Measurements from ENCODE around the gene HMGCS2. TPM values are rescaled to one million over a fixed set of nuclear protein-coding genes. Genes with fewer than 3 reads are reported as not detected.

The HMGCS2 gene
- polyA plus RNA-seq, 2 of the 4 experiments (the other 2 are of a cell fraction): not detected

DNA sequence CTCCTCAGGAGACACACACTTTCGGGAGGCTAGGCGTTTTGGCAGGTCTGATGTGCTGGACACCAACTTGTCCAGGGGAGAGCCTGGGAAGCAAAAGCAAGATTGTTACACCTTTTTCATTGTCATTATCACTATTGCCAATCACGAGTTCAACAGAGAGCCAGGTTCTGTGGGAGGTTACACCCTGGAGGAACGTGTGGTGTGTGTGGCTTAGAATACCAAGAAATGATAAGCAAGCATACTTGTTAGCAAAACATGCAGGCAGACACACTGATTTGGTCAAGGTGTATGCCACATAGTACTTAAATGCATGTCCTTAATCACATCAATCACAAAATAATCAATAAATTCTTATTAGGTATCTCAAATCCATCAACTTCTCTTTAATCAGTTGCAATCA is 16.1 kb downstream of the HMGCS2 start:
- no peak overlapping the region for H3K4me3 ChIP-seq
- WGBS (ENCODE audit: missing lambda C conversion rate): 50% methylated on average over 4 of the region's 4 CpGs
- no peak overlapping the region for H3K4me2 ChIP-seq
- DNase-seq (ENCODE audit: low read depth in 1 of 2, low spot score in 1 of 2): no peak
- H3K9me3 ChIP-seq: no peaks in the 10 kb centered on the region
- H3K27ac ChIP-seq: no peak overlapping the region
- ATAC-seq: no peak
- TF ChIP-seq REST (IDR thresholded peaks at IDR 0.05) (no peak), TP53 (CRISPR knock-in tag; IDR thresholded peaks at IDR 0.05) (no peak), CBX8 (IDR thresholded peaks at IDR 0.05) (no peak)
- no peak for FAIRE-seq
- no peaks in the 10 kb centered on the region for H3K4me1 ChIP-seq
- CTCF ChIA-PET: interaction anchor here (1.0 to 2.9 kb wide), 2 partner anchors 9 to 28 kb away, joined by 3 to 10 read pairs; no protein-coding TSS in a partner anchor
- POLR2A ChIA-PET: no interaction called here

DNA sequence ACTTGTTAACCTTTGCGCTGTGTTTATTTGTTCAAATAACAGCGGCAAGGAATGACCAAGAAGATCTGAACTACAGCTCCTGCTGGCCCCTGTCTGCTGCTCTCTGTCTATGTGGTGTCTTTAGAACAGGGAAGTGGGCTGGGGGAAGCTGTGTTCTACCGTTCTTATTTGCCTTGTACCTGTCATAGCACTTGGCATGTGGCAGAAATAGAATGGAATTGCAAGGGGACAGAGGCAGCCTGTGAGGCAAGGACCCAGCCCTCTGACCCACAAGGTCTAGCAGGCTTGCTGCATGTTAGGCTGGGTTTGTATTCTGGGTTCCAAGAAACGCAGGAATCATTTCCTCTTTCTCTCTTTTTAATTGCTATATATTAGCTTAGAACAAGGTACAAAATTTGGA is 20.7 kb downstream of the HMGCS2 start:
- 44% methylated on average over 4 of the region's 4 CpGs for WGBS (ENCODE audit: missing lambda C conversion rate)
- no peak for ATAC-seq
- no peak for TF ChIP-seq HMGXB4 (CRISPR knock-in tag; IDR thresholded peaks at IDR 0.05; ENCODE audit: borderline replicate concordance)
- TF ChIP-seq RFX5 (IDR thresholded peaks at IDR 0.05): no peak
- TF ChIP-seq CBX2 (IDR thresholded peaks at IDR 0.05; ENCODE audit: borderline replicate concordance, low read depth): no peak
- TF ChIP-seq, protein P1, sequence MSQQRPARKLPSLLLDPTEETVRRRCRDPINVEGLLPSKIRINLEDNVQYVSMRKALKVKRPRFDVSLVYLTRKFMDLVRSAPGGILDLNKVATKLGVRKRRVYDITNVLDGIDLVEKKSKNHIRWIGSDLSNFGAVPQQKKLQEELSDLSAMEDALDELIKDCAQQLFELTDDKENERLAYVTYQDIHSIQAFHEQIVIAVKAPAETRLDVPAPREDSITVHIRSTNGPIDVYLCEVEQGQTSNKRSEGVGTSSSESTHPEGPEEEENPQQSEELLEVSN (IDR thresholded peaks at IDR 0.05; ENCODE audit: borderline replicate concordance, low read depth): no peak
- TF ChIP-seq, protein P2, sequence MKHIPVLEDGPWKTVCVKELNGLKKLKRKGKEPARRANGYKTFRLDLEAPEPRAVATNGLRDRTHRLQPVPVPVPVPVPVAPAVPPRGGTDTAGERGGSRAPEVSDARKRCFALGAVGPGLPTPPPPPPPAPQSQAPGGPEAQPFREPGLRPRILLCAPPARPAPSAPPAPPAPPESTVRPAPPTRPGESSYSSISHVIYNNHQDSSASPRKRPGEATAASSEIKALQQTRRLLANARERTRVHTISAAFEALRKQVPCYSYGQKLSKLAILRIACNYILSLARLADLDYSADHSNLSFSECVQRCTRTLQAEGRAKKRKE (CRISPR knock-in tag; IDR thresholded peaks at IDR 0.05; ENCODE audit: low read depth): no peak
- TF ChIP-seq ZSCAN20 (CRISPR knock-in tag; IDR thresholded peaks at IDR 0.05): no peak
- TF ChIP-seq HDAC2 (IDR thresholded peaks at IDR 0.05): no peak
- no peak for TF ChIP-seq NR3C1 (IDR thresholded peaks at IDR 0.05)
- no peak for TF ChIP-seq ESRRA (IDR thresholded peaks at IDR 0.05; ENCODE audit: borderline replicate concordance, low read length)
- no peak for TF ChIP-seq NFE2L2 (conservative IDR thresholded peaks at IDR 0.05; ENCODE audit: low read length)
- H3K4me3 ChIP-seq: no peak overlapping the region
- FAIRE-seq: no peak
- POLR2A ChIA-PET: no interaction called here
- no peaks in the 10 kb centered on the region for H3K4me1 ChIP-seq
- no peaks in the 10 kb centered on the region for H3K9me3 ChIP-seq
- no peak overlapping the region for H3K27ac ChIP-seq
- H3K4me2 ChIP-seq: no peak overlapping the region
- CTCF ChIA-PET: interaction anchor here (1.1 to 1.3 kb wide), 2 partner anchors 10 to 72 kb away, joined by 3 read pairs; no protein-coding TSS in a partner anchor
- DNase-seq (ENCODE audit: low read depth in 1 of 2, low spot score in 1 of 2): no peak

DNA sequence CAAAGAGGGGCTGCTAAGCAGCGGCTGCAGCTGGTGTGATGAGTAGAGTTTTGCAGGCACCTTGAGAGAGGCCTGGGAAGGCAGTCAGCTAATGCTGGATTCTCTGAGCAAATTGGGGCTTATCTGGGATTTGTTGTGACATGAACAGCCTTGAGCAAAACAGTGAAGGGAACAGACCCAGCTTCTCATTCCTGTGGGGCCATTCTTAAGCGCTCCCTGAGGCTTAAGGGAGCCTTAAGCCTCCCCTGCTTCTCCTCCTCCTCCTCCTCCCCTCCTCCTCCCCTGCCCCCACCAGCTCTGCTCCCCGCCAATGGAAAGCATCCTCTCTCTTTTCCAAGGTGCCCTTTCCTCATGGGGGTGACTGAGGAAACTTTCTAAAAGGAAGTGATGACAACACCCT is 21.3 kb downstream of the HMGCS2 start:
- H3K4me2 ChIP-seq: no peak overlapping the region
- WGBS (ENCODE audit: missing lambda C conversion rate): 79% methylated on average over 2 of the region's 3 CpGs
- no peaks in the 10 kb centered on the region for H3K9me3 ChIP-seq
- H3K27ac ChIP-seq: no peak overlapping the region
- ATAC-seq (no peak), FAIRE-seq (no peak), DNase-seq (ENCODE audit: low read depth in 1 of 2, low spot score in 1 of 2) (no peak)
- H3K4me3 ChIP-seq: no peak overlapping the region
- H3K4me1 ChIP-seq: no peaks in the 10 kb centered on the region
- POLR2A ChIA-PET: no interaction called here
- CTCF ChIA-PET: interaction anchor here (1.3 kb wide), 1 partner anchor 72 kb away, joined by 3 read pairs; no protein-coding TSS in a partner anchor
- TF ChIP-seq NPAS2 (CRISPR knock-in tag; IDR thresholded peaks at IDR 0.05; ENCODE audit: borderline replicate concordance): no peak
- TF ChIP-seq HDAC2 (IDR thresholded peaks at IDR 0.05): no peak
- TF ChIP-seq ZSCAN20 (CRISPR knock-in tag; IDR thresholded peaks at IDR 0.05): no peak
- no peak for TF ChIP-seq BHLHE40 (IDR thresholded peaks at IDR 0.05; ENCODE audit: low read depth, low read length)
- TF ChIP-seq CBX2 (IDR thresholded peaks at IDR 0.05; ENCODE audit: borderline replicate concordance, low read depth): no peak
- no peak for TF ChIP-seq ZC3H11A (IDR thresholded peaks at IDR 0.05)
- no peak for TF ChIP-seq CTCF (IDR thresholded peaks at IDR 0.05)
- no peak for TF ChIP-seq RARB (CRISPR knock-in tag; IDR thresholded peaks at IDR 0.05)
- TF ChIP-seq RCOR1 (IDR thresholded peaks at IDR 0.05; ENCODE audit: low read depth, low read length): no peak
- no peak for TF ChIP-seq SREBF2 (IDR thresholded peaks at IDR 0.05)
- TF ChIP-seq KDM5A (IDR thresholded peaks at IDR 0.05): no peak
- no peak for TF ChIP-seq CBX8 (IDR thresholded peaks at IDR 0.05)
- TF ChIP-seq RFX5 (IDR thresholded peaks at IDR 0.05): no peak
- TF ChIP-seq CHD4 (IDR thresholded peaks at IDR 0.05; ENCODE audit: borderline replicate concordance): no peak

All from A549 (cell line).